ENCODE results near the gene MTMR3.

DNA sequence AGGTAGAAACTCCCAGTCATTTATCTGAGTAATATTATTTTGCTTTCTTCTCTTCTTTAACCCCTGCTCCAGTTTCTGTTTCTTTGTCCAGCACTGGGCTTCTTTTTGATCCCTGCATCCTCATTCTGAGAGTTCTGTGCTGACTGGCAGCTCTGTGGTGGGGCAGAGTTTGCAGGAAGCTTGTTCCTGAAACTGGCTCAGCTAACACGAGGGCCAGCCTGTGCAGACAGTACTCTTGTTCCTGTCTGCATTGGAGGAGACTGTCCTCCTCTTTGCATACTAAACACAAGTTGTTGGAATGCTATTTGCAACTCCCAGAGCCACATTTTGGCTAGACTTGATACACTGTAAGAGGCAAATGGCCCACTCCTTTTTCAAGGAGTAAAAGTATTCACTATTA lies 104.2 kb downstream of the MTMR3 start:
- TF ChIP-seq EZH2 (IDR thresholded peaks at IDR 0.05; ENCODE audit: insufficient read depth, poor library complexity, severe bottlenecking) (no peak), EZH2phosphoT487 (IDR thresholded peaks at IDR 0.05; ENCODE audit: insufficient read depth, low read depth) (no peak)

Data from GM23248 (cell line).